GM21528 (cell line): Measurements from ENCODE around the gene VPS50.
A peak's percentile ranks its signal among the peaks of the same experiment; 100 is the strongest.
"Not testable (repeated sequence)": the region's sequence is repeated elsewhere in the genome, so short reads cannot be mapped to it uniquely, and the experiment has no call there.

Experiments used
- ATAC-seq: cut with Tn5 transposase; IDR thresholded peaks from one replicate; pipeline ENCODE4 v1.9.1; 2021; ENCODE audit warnings: mild to moderate bottlenecking, moderate library complexity; ENCODE audit not compliant: unreplicated experiment, low FRiP score

VPS50 gene

GRCh38 chr7:93320887-93321286 lies 88.7 kb downstream of the VPS50 start:
- ATAC-seq: no peak

- ATAC-seq: not testable (repeated sequence)
These were observed 94.1 kb downstream of the VPS50 start for GRCh38 chr7:93326291-93326690.

DNA sequence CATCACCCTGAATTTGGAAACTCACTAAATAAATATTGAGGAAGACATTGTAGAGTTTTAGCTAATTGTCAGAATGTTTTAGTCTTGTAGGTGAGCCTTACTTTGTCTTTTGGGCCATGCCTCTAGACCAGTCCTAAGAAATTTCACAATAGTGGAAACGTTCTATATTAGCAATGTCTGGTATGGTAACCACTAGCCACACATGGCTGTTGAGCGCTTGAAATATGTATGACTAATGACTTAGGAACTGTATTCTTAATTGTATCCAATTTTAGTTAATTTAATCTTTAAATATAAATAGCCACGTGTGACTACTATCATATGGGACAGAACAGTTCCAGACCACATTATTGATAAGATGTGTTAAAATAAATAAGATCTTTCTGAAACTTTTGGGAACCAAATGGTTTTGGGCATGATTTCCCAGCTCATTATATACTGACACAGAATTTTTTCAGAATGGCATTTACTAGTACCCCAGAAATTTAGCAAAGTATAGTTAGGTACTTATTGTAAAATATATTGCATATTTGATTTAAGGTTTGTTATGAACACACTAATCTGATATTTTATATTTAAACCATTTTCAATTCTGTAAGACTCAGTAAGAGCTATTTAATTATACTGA lies 95.0 kb downstream of the VPS50 start:
- ATAC-seq: no peak

DNA sequence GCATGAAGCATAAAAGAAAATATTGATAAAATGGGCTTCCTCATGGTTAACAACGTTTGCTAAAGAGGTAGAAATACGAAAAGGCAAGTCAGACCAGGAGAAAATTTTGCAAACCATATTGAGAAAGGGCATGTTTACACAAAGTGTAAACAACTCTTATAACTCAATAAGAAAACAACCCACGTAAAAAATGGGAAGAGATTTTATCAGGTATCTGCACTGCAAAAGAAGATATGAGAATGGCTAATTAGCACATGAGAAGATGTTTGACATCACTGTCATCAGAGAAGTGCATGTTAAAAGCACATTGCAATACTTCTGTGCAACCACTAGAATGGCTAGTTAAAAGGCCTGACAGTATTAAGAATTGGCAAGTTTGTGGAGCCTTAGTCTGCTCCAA lies 99.5 kb downstream of the VPS50 start:
- no peak for ATAC-seq

GRCh38 chr7:93332172-93332571 lies 100.0 kb downstream of the VPS50 start:
- ATAC-seq: no peak

DNA sequence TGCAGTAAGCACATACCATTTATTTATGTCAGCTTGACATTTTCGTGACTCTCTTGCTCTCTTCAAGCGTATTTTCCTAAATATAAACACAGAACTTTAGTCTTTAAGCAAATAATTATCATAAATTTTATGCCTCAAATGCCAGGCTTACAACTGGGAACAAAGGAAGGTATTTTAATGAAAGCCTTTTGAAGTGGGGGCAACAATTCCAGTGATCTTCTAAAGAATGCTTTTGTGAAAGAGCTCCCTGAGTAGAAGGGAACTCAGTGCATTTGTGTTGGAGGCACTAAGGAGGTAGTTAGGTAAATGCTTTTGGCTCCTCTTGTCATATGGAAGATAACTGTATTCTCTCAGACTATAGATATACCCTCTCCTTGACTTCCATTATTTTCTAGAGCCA lies 104.9 kb downstream of the VPS50 start:
- no peak for ATAC-seq

DNA sequence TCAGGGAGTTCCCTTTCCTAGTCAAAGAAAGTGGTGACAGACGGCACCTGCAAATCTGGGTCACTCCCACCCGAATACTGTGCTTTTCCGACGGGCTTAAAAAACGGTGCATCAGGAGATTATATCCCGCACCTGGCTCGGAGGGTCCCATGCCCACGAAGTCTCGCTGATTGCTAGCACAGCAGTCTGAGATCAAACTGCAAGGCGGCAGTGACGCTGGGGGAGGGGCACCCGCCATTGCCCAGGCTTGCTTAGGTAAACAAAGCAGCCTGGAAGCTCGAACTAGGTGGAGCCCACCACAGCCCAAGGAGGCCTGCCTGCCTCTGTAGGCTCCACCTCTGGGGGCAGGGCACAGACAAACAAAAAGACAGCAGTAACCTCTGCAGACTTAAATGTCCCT lies 110.0 kb downstream of the VPS50 start:
- not testable (repeated sequence) for ATAC-seq

DNA sequence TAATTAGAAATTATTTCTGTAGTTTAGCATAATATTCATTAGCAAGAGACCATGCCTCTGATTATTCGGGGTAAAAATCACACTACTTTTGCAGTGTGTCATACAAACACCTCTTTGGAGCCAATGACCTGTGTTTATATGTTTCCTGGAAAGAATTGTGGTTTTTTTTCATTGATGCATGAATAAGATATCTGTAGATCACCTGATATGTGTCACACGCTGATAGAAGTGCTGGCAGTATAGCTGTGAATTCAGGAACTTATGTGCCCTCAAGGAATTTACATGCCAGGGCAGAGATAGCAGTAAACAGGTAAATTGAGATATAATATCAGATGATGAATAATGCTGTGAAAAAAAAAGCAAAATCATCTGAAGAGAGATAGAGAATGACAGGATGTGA lies 118.2 kb downstream of the VPS50 start:
- no peak for ATAC-seq

DNA sequence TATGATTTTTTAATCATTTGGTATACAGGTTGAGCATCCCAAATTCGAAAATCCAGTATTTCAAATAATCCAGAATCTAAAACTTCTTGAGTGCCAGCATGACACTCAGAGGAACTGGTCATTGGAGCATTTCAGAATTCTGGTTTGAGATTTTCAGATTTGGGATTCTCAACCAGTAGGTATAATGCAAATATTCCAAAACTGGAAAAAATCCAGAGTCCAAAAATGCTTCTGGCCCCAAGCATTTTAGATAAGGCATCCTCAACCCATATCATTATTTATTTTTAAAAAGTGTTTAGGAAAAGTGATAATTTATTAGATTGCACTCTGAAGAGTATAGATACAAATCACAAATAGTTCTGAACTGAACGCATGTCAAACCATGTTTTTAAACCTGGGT lies 120.7 kb downstream of the VPS50 start:
- ATAC-seq: no peak

GRCh38 chr7:93354815-93355214 lies 122.6 kb downstream of the VPS50 start:
- no peak for ATAC-seq

DNA sequence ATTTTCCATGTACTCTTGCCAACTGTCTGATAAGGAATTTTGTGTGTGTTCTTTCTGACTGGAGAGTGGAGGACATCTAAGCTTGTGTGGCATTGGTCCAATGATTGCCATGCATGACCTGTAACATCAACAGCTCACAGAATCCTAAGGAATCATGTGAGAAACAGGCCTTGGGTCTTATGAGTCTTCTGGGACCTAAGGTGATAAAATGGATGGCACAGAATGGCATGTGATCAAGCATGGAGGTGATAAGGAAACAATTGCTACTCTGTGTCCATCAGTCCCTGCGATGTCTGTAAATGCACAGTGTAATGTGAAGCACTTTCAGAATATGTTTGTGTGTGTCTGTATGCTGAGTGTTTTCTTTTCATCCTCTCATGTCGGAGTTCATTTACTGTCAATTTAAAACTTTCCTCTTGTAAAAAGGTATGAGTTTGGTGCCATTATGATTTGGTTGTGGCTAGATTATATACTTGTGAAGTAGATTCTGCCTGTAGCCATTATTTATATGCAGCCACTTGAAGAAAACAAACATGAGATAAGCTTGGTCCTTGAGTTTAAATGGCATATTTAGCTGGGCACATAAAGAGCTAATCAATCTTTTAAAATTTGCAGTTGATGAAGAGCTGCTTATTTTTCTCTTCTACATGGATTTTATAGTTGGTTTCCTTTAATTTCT lies 127.5 kb downstream of the VPS50 start:
- ATAC-seq: no peak

- no peak for ATAC-seq
These were observed 129.7 kb downstream of the VPS50 start for GRCh38 chr7:93361853-93362252.

DNA sequence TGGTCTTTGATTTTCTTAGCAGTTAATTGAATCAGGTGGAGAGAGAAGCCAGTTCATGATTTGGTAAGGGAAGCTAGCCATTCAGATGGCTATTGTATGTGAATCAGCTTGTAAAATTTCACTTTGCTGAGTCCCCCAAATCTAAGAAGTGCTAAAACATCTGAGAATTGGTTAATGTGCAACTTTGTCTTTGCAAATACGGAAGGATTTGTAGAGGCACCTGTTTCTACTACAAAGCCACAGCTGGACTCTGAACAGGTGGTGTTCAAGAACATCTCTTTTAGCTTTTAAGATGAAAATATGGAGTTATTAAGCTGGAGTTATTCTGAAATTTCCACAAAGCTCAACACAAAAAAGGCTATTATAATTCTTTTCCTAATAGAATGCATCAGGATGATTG lies 132.6 kb downstream of the VPS50 start:
- ATAC-seq: no peak

DNA sequence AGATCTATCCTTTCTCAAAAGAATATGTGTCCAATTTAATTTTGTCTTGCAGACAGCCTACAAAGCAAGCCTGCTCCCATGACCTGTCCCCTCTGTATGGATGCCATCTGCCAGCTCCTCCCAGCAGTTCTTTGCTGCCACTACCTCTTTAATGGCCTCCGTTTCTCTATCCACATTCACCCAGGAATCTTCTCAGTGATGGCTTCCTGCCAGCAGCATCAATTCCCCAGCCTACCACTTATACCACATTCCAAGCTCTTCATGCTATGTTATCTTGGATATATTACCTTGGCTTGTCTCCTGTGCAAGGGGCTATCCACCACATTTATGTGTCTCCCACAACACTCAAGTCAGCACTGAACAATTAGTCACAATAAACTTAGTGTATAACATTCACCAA lies 133.2 kb downstream of the VPS50 start:
- ATAC-seq: no peak

DNA sequence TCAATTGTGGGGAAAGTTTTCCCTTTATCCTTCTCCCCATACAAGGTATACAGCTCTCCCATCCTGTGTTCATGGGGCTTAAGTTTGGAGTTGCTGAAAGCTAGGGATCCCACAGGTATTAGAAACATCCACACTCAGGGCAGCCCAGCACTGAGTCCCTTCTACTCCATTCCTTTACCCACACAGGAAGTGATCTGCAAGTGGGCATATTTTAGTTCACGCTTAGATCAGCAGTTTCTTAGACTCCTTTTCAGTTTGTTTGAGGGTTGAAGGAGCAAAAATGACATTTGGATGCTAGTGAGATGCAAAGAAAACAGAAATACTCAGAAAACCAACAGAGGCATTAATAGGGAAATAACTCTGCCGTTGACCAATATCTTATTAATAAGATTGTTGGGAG lies 134.7 kb downstream of the VPS50 start:
- ATAC-seq: no peak

DNA sequence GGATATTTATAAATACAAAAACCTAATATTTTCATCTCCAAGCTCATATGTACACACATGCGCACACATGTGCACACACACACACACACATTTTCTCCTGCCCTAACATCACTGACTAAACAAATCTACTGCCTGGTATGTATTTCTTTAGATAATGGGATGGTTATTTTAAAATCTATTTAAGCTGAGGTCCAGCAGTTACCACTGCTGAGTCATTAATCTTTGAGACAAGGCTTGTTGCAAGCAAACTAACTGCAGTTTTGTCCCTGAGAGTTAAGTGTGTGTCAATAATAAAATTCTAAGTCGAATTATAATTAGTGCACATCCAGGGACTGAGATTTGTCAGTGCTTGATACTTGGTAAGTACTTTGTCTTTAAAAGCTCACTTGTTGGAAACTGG lies 135.1 kb downstream of the VPS50 start:
- ATAC-seq: no peak

GRCh38 chr7:93370937-93371336 lies 138.8 kb downstream of the VPS50 start:
- not testable (repeated sequence) for ATAC-seq

DNA sequence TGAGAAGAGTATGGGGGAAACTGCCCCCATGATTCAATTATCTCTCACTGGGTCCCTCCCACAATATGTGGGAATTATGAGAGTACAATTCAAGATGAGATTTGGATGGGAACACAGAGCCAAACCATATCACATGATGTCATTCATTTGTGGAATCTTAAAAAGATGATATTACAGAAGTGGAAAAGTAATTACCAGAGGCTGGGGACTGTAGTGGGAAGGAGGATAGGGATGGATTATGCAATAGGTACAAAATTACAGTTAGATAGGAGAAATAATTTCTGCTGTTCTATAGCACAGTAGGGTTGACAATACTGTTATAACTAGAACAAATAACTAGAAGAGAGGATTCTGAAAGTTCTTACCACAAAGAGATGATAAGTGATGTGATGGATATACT lies 141.4 kb downstream of the VPS50 start:
- no peak for ATAC-seq

GRCh38 chr7:93374345-93374940 lies 142.3 kb downstream of the VPS50 start:
- peak; percentile 83 for ATAC-seq

GRCh38 chr7:93375603-93376002 lies 143.4 kb downstream of the VPS50 start:
- ATAC-seq: no peak

DNA sequence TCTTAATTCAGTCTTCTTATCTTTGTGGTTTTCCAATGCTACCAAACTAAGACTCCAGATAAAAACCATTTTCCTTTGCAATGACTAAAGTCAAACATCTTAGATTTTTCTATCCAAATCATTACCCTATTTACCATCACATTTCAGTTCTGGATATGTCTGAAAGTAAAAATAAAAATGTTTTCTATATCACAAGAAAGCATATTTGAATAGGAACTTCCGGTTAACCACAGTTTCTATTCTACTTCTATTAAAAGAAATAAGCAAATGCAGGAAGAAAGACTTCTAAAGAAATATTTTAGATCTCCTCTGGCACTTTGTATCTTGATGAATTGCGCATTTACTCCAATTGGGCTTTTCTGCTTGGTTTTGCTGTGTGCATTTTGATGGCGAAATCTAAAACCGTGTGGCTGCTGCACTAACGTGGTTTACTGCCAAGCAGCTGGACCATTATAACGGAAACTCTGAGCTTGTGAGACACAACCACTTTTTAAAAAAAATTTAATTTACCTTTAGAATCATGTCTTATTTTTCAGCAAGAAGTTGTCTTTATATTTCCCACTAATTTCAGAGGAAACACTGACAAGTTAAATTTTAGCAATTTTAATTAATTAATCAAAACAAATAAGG lies 146.1 kb downstream of the VPS50 start:
- ATAC-seq: no peak

- ATAC-seq: no peak
These were observed 150.2 kb downstream of the VPS50 start for GRCh38 chr7:93382362-93382761.
